Glutamatergic neuron (in vitro differentiated cells): Measurements from ENCODE around the gene IL1B. TPM values are rescaled to one million over a fixed set of nuclear protein-coding genes. Genes with fewer than 3 reads are reported as not detected.
"Not testable (repeated sequence)": the region's sequence is repeated elsewhere in the genome, so short reads cannot be mapped to it uniquely, and the experiment has no call there.

Experiments used
- DNase-seq: peaks from one replicate; pipeline ENCODE4 v3.0.0; 2022
- H3K27ac Mint-ChIP-seq: one replicate; pipeline ENCODE4 v1.8.0; 2020; ENCODE audit warnings: mild to moderate bottlenecking, mixed read lengths, inconsistent platforms; ENCODE audit not compliant: unreplicated experiment
- H3K27me3 Mint-ChIP-seq: one replicate; pipeline ENCODE4 v1.8.0; 2020; ENCODE audit warnings: mild to moderate bottlenecking, moderate library complexity, mixed read lengths, inconsistent platforms; ENCODE audit not compliant: unreplicated experiment
- H3K36me3 Mint-ChIP-seq: one replicate; pipeline ENCODE4 v1.8.0; 2020; ENCODE audit warnings: mild to moderate bottlenecking, mixed read lengths, inconsistent platforms; ENCODE audit not compliant: unreplicated experiment
- H3K4me1 Mint-ChIP-seq: one replicate; pipeline ENCODE4 v1.8.0; 2020; ENCODE audit warnings: mild to moderate bottlenecking, low read depth, mixed read lengths, inconsistent platforms; ENCODE audit not compliant: unreplicated experiment
- H3K4me3 Mint-ChIP-seq: one replicate; pipeline ENCODE4 v1.8.0; 2020; ENCODE audit warnings: mild to moderate bottlenecking, mixed read lengths, inconsistent platforms; ENCODE audit not compliant: unreplicated experiment
- H3K9me3 Mint-ChIP-seq: one replicate; pipeline ENCODE4 v1.8.0; 2020; ENCODE audit warnings: mild to moderate bottlenecking, moderate library complexity, mixed read lengths, inconsistent platforms; ENCODE audit not compliant: unreplicated experiment
- total RNA-seq: library from RNA; stranded (reverse); fragmentation: NEBNext Ultra II Directional; extraction: Animal tissue kit (Norgen Biotek cat#: 25700); gene quantifications from one replicate; pipeline ENCODE4 v1.2.1, GENCODE V29; 2021; ENCODE audit not compliant: unreplicated experiment
- TF ChIP-seq, protein P1 (sequence below): fragments of 200-600 bp; sonication (generic); IDR thresholded peaks from one replicate; pipeline ENCODE4 v1.5.0; 2021; ENCODE audit not compliant: partially characterized antibody, unreplicated experiment

IL1B gene
- total RNA-seq, 1 donor from 2014 or later = not detected

DNA sequence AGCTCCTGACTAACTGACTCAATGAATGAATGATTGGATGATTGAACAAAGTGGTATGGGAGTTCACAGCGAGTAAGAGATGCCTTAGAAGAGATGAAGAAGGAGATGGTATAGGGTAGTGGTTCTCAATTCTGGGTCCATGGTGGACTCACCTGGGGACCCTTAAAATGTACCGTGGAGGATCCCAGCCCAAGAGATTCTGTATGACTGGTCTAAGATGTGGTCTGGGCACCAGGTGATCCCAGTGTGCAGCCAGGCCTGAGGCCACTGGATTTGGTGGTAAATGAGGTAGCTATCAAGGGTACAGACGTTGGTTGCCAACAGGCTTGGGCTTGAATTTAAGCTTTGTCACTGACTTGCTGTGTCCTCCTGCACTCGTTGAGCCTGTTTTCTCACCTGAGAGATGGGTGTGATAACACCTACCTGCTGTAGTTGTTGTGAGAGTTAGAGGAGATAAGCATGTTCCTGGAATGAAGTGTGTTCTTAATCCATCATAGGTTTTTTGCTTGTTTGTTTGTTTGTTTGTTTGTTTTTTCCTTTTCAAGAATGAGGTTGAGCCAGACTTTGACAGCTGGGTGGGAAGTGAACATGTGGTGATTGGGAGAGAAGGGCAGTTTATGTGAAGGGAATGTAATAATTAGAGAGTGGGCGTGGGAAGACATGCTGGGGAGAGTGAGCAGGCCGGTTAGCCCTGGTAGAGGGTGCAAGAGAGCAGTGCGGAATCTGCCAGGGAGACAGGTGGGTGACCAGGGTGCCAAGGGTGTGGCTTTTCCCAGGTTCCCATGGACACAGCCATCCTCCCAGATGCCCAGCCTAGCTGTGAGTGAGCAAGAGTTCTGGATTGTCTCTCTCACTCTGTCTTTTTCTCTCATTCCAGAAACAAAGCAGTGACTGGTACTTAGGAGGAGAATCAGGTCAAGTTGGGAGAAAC, 31.4 kb upstream of the IL1B start:
- Mint-ChIP-seq H3K9me3 (peaks cover 10% of the 10 kb centered on the region), H3K4me3 (no peak overlapping the region), H3K4me1 (no peaks in the 10 kb centered on the region), H3K27ac (no peak overlapping the region), H3K27me3 (peaks cover 2% of the 10 kb centered on the region), H3K36me3 (peaks cover 18% of the 10 kb centered on the region)
- TF ChIP-seq, protein P1, sequence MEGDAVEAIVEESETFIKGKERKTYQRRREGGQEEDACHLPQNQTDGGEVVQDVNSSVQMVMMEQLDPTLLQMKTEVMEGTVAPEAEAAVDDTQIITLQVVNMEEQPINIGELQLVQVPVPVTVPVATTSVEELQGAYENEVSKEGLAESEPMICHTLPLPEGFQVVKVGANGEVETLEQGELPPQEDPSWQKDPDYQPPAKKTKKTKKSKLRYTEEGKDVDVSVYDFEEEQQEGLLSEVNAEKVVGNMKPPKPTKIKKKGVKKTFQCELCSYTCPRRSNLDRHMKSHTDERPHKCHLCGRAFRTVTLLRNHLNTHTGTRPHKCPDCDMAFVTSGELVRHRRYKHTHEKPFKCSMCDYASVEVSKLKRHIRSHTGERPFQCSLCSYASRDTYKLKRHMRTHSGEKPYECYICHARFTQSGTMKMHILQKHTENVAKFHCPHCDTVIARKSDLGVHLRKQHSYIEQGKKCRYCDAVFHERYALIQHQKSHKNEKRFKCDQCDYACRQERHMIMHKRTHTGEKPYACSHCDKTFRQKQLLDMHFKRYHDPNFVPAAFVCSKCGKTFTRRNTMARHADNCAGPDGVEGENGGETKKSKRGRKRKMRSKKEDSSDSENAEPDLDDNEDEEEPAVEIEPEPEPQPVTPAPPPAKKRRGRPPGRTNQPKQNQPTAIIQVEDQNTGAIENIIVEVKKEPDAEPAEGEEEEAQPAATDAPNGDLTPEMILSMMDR = no peak
- DNase-seq = no peak

DNA sequence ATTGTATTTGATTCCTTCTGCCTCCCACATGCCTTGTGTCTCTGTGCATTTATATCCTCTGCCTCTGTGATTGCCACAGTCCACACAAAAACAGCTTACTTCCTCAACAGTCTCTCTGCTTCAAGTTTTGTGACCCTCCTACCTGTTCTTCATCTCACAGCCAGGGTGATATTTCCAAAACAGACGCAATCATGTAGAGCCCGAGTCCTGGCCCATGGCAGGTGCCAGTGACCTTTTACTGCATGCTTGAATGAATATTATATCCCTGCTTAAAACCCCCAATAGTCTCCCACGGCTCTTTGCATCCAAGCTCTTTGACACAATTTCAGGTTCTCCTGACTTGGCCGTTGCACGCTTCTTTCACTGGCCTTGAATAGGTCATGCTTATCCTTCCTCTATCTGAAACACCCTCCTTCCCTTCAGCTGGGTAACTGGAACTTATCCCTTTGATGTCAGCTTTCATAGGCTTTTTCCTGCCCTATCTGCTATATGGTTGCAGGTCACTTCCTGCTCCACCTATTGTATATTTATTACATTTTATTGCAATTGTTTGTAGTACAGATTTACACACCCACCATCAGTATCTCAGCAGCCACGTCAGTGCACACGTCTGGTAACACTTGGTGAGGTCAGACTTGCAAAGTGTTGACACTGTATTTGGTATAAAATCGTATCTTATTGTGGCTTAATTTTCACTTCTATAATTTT, 29.7 kb upstream of the IL1B start:
- Mint-ChIP-seq H3K36me3 (peaks cover 18% of the 10 kb centered on the region), H3K4me1 (no peaks in the 10 kb centered on the region), H3K4me3 (no peak overlapping the region), H3K9me3 (peaks cover 10% of the 10 kb centered on the region), H3K27me3 (peaks cover 2% of the 10 kb centered on the region), H3K27ac (no peak overlapping the region)
- TF ChIP-seq, protein P1 = no peak
- no peak for DNase-seq

DNA sequence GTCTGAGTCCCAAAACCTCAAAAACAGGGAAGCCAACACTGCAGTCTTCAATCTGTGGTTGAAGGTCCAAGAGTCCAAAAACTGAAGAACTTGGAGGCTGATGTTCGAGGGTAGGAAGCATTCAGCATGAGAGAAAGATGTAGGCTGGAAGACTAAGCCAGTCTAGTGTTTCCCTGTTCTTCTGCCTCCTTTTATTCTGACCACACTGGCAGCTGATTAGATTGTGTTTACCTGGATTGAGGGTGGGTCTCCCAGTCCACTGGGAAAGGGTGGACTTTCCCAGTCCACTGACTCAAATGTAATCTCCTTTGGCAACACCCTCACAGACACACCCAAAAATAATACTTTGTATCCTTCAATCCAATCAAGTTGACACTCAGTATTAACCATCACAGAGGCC, 27.5 kb upstream of the IL1B start:
- H3K9me3 Mint-ChIP-seq = peaks cover 14% of the 10 kb centered on the region
- peaks cover 20% of the 10 kb centered on the region for H3K36me3 Mint-ChIP-seq
- no peak overlapping the region for H3K27ac Mint-ChIP-seq
- no peak for DNase-seq
- no peaks in the 10 kb centered on the region for H3K4me1 Mint-ChIP-seq
- no peak overlapping the region for H3K4me3 Mint-ChIP-seq
- TF ChIP-seq, protein P1 = no peak
- H3K27me3 Mint-ChIP-seq = peaks cover 2% of the 10 kb centered on the region

DNA sequence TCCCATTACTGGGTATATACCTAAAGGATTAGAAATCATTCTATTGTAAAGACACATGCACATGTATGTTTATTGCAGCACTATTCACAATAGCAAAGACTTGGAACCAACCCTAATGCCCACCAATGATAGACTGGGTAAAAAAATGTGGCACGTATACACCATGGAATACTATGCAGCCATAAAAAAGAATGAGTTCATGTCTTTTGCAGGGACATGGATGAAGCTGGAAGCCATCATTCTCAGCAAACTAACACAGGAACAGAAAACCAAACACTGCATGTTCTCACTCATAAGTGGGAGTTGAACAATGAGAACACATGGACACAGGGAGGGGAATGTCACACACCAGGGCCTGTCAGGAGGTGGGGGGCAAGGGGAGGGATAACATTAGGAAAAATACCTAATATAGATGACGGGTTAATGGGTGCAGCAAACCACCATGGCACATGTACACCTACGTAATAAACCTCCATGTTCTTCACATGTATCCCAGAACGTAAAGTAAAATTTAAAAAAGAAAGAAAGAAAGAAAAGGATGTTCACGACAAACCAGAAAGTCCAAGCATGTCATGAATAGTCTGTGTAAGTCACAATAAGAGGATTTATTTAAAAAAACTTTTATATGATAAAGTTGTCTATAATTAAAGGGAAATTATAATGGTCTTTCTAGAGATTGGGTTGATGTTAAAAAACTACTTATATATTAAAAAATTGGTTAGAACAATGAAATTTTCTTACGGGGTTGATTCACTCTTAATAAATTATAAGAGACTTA, 23.0 kb upstream of the IL1B start:
- not testable (repeated sequence) for H3K9me3 Mint-ChIP-seq, H3K4me1 Mint-ChIP-seq, H3K27ac Mint-ChIP-seq, H3K27me3 Mint-ChIP-seq, DNase-seq, H3K4me3 Mint-ChIP-seq, H3K36me3 Mint-ChIP-seq

DNA sequence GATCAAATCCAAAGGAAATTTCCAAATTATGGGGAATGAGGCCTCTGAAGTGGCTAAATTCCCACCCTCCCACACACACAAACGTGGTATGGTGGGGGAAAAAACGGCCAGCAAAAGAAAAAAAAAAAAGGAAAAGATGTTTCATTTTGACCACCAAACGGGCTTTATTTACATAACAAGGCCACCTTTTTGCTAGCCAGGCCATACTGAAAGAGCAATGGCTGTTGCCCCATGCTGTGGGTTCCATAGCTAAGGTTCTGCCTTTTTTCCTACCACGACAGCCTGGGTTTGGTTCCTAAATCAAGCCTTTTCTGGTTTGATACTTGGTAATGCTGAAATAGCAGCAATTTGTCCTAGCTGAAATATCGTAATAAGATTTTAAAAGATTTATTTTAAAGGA, 14.0 kb upstream of the IL1B start:
- TF ChIP-seq, protein P1 = no peak
- peaks cover 2% of the 10 kb centered on the region for H3K27me3 Mint-ChIP-seq
- H3K4me1 Mint-ChIP-seq = no peaks in the 10 kb centered on the region
- no peak overlapping the region for H3K4me3 Mint-ChIP-seq
- H3K9me3 Mint-ChIP-seq = no peaks in the 10 kb centered on the region
- H3K36me3 Mint-ChIP-seq = no peaks in the 10 kb centered on the region
- no peak for DNase-seq
- H3K27ac Mint-ChIP-seq = no peak overlapping the region
